Upper lobe of left lung (tissue), 6 donors: Measurements from ENCODE around the gene NPBWR2. TPM values are rescaled to one million over a fixed set of nuclear protein-coding genes. Genes with fewer than 3 reads are reported as not detected.
A peak's percentile ranks its signal among the peaks of the same experiment; 100 is the strongest.

Source experiments
- ATAC-seq, 2 donors: fragments of 200-7000 bp; cut with Tn5 transposase; one replicate each; pipeline ENCODE4 v1.9.1; 2022; ENCODE audit warnings: mild to moderate bottlenecking in 2 of 2, moderate library complexity in 2 of 2; ENCODE audit not compliant: low FRiP score in 2 of 2
- DNase-seq, 2 donors: peaks; one replicate each; pipeline ENCODE4 v3.0.0-alpha.2; 2019 to 2020
- H3K27ac ChIP-seq, 4 donors: fragments of 200-600 bp; sonication (generic); one replicate each; pipeline ENCODE4 v1.5.1; 2016 to 2019
- H3K27me3 ChIP-seq, 4 donors: fragments of 200-600 bp; sonication (generic); one replicate each; pipeline ENCODE4 v1.5.1; 2017 to 2019
- H3K36me3 ChIP-seq, 4 donors: fragments of 200-600 bp; sonication (generic); one replicate each; pipeline ENCODE4 v1.5.1; 2016 to 2019
- H3K4me1 ChIP-seq, 4 donors: fragments of 200-600 bp; sonication (generic); one replicate each; pipeline ENCODE4 v1.5.1; 2018 to 2019
- H3K4me3 ChIP-seq, 4 donors: fragments of 200-600 bp; sonication (generic); one replicate each; pipeline ENCODE4 v1.5.1; 2017 to 2019; ENCODE audit warnings: mild to moderate bottlenecking in 2 of 4, moderate library complexity in 1 of 4
- H3K9me3 ChIP-seq, 4 donors: fragments of 200-600 bp; sonication (generic); one replicate each; pipeline ENCODE4 v1.5.1; 2018 to 2019
- CTCF ChIP-seq, 6 experiments: fragments of 450-650 bp in 4 of 6; fragments of 200-600 bp in 2 of 6; sonication (generic) in 2 of 6; IDR thresholded peaks; one replicate each; pipeline ENCODE4 v1.5.1; 2016 to 2019; ENCODE audit warnings: antibody characterized with exemption in 6 of 6
- EP300 ChIP-seq, 4 donors: sonication (generic); formaldehyde crosslinking; IDR thresholded peaks; one replicate each; pipeline ENCODE4 v1.5.1; 2017; ENCODE audit warnings: antibody characterized with exemption in 4 of 4, control low read depth in 2 of 4
- POLR2A ChIP-seq, 4 donors: fragments of 450-650 bp; IDR thresholded peaks; one replicate each; pipeline ENCODE4 v1.5.1; 2016 to 2017; ENCODE audit warnings: antibody characterized with exemption in 4 of 4, mild to moderate bottlenecking in 2 of 4
- POLR2AphosphoS5 ChIP-seq, 2 donors: sonication (generic); formaldehyde crosslinking; IDR thresholded peaks; one replicate each; pipeline ENCODE4 v1.5.1; 2017; ENCODE audit warnings: antibody characterized with exemption in 2 of 2
- WGBS, 2 donors: methylation state at CpG; one replicate each; pipeline ENCODE4 v1.1.5; 2017 to 2018; 5-methylcytosine and 5-hydroxymethylcytosine counted together
- total RNA-seq, 6 donors: library from RNA; depleted of rRNA in 4 of 6; stranded (reverse); fragments of >200 nt in 4 of 6; gene quantifications; one replicate each; pipeline versions ENCODE4 v1.1.0 to v1.2.1, GENCODE V29; 2016 to 2021
- donor health status: DM: no; HTN: no; CAD: no; lungs with moderate emphysema.
- donor health status: DM: no; HTN: yes; CAD: no; lungs with severe emphysema.

Gene NPBWR2
- total RNA-seq, 6 donors from 2014 or later: not detected

GRCh38 chr20:64108731-64109681 is 1.6 kb upstream of the NPBWR2 start:
- WGBS, 2 donors: 78 to 83% methylated on average over 15 to 26 of the region's 26 CpGs
- Histone ChIP-seq H3K4me3 (no peak overlapping the region), H3K9me3 (no peaks in the 10 kb centered on the region), H3K27ac (no peak overlapping the region), H3K27me3 (no peaks in the 10 kb centered on the region), H3K36me3 (no peaks in the 10 kb centered on the region), H3K4me1 (no peaks in the 10 kb centered on the region)
- DNase-seq (peak in 1 of 2 donors; percentile 16), ATAC-seq (no peak)
- TF ChIP-seq POLR2A (IDR thresholded peaks at IDR 0.05) (no peak), CTCF (IDR thresholded peaks at IDR 0.05) (no peak), EP300 (IDR thresholded peaks at IDR 0.05) (no peak), POLR2AphosphoS5 (IDR thresholded peaks at IDR 0.05) (no peak)

- Histone ChIP-seq H3K9me3 (no peaks in the 10 kb centered on the region), H3K4me1 (no peaks in the 10 kb centered on the region), H3K4me3 (no peak overlapping the region), H3K36me3 (no peaks in the 10 kb centered on the region), H3K27me3 (peaks cover 0 to 3% (median under 1%) of the 10 kb centered on the region in 4 donors), H3K27ac (no peak overlapping the region)
- ATAC-seq (no peak), DNase-seq (peak in 1 of 2 donors; percentile 19)
- WGBS, 2 donors: 52 to 64% methylated on average over 17 of the region's 19 CpGs
- TF ChIP-seq EP300 (IDR thresholded peaks at IDR 0.05) (no peak), CTCF (IDR thresholded peaks at IDR 0.05) (no peak), POLR2A (IDR thresholded peaks at IDR 0.05) (no peak), POLR2AphosphoS5 (IDR thresholded peaks at IDR 0.05) (no peak)
These were observed 532 bp upstream of the NPBWR2 start for GRCh38 chr20:64107736-64108457.

GRCh38 chr20:64106435-64106961 is 867 bp downstream of the NPBWR2 start:
- H3K4me1 ChIP-seq: peaks cover 10 to 14% (median 11%) of the 10 kb centered on the region in 4 donors
- peaks cover 1 to 17% (median 12%) of the 10 kb centered on the region in 4 donors for H3K27me3 ChIP-seq
- DNase-seq (peak in 1 of 2 donors; percentile 11), ATAC-seq (no peak)
- no peak overlapping the region for H3K4me3 ChIP-seq
- TF ChIP-seq EP300 (IDR thresholded peaks at IDR 0.05) (no peak), POLR2A (IDR thresholded peaks at IDR 0.05) (no peak), CTCF (IDR thresholded peaks at IDR 0.05) (no peak), POLR2AphosphoS5 (IDR thresholded peaks at IDR 0.05) (no peak)
- WGBS, 2 donors: 87 to 89% methylated on average over 28 of the region's 28 CpGs
- no peaks in the 10 kb centered on the region for H3K36me3 ChIP-seq
- H3K9me3 ChIP-seq: no peaks in the 10 kb centered on the region
- no peak overlapping the region for H3K27ac ChIP-seq

GRCh38 chr20:64105846-64106434 is 1.4 kb downstream of the NPBWR2 start:
- TF ChIP-seq POLR2AphosphoS5 (IDR thresholded peaks at IDR 0.05): no peak
- TF ChIP-seq EP300 (IDR thresholded peaks at IDR 0.05): no peak
- no peak for TF ChIP-seq CTCF (IDR thresholded peaks at IDR 0.05)
- no peak for TF ChIP-seq POLR2A (IDR thresholded peaks at IDR 0.05)
- Histone ChIP-seq H3K27me3 (peaks cover 1 to 19% (median 12%) of the 10 kb centered on the region in 4 donors), H3K4me1 (peaks cover 10 to 14% (median 11%) of the 10 kb centered on the region in 4 donors), H3K9me3 (no peaks in the 10 kb centered on the region), H3K27ac (no peak overlapping the region), H3K4me3 (no peak overlapping the region), H3K36me3 (no peaks in the 10 kb centered on the region)
- DNase-seq (peak in 1 of 2 donors; percentile 13), ATAC-seq (no peak)
- WGBS, 2 donors: 95 to 96% methylated on average over 26 to 39 of the region's 39 CpGs
